ENCODE data around the gene NSDHL.

The NSDHL gene

DNA sequence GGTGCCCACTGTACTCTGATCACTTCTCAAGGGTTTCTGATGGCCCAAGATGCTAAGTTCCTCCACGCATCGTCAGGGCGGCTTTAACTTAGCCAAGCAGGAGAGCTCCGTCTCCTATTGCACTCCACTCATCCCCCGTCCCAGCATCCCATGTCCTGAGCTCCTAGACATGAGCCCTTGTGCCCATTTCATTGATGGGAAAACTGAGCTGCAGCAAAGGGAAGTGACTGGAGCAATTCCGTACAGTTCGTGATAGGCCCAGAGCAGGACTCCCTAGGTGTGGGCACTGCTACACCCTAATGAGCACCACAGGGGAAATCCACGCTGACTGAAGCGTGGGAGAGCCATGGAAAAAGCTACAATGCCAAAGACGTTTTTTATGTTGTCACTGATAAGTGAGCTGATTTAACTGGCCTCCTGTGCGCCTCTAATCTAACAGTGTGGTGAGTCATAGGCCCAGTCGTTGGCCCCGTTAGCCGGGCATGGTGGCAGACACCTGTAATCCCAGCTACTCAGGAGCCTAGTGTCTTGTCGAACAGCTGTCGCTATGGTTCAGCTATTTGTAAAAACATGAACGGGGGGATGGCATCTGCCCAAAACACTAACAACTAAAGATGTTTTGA lies 14.9 kb downstream of the NSDHL start:
- DNase-seq: no peak

GRCh38 chrX:152847281-152847680 lies 16.4 kb downstream of the NSDHL start:
- DNase-seq: no peak

DNA sequence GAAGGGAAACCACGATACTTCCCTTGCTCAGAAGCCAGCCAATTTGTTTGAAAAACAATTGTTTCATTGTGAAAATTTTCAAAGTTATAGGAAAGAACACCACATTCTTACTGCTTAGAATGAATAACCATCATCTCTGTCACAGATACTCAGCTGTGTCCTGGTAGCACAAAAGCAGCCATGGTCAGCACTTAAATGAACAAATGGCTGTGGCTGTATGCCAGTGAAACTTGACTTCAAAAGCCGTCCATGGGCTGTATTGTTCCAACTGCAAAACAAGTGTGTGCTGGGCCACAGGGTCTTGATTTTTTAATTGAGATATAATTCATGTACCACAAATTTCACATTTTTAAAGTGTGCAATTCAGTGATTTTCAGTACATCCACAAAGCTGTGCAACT lies 19.6 kb downstream of the NSDHL start:
- no peak for DNase-seq

- DNase-seq: no peak
These were observed 23.1 kb downstream of the NSDHL start for GRCh38 chrX:152853986-152854385.

DNA sequence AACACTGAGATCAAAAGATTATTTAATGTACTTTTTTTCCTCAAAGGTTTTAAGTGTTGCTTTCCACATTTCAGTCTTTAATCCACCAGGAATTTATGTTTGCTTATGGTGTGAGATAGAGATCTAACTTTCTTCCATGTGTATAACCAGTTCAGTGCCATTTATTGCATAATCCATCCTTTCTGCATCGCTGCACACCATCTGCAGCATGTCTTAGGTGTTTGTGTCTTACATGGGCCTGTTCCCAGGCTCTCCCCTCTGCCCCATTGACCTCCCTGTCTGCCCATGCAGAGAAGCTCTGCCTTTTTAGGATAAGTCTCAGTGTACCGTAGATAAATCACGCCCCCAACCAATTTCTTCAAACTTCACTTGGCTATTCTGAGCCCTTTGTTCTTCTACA lies 30.3 kb downstream of the NSDHL start:
- peak; percentile 7 for DNase-seq

- DNase-seq: no peak
These were observed 31.0 kb downstream of the NSDHL start for GRCh38 chrX:152861826-152862225.

DNA sequence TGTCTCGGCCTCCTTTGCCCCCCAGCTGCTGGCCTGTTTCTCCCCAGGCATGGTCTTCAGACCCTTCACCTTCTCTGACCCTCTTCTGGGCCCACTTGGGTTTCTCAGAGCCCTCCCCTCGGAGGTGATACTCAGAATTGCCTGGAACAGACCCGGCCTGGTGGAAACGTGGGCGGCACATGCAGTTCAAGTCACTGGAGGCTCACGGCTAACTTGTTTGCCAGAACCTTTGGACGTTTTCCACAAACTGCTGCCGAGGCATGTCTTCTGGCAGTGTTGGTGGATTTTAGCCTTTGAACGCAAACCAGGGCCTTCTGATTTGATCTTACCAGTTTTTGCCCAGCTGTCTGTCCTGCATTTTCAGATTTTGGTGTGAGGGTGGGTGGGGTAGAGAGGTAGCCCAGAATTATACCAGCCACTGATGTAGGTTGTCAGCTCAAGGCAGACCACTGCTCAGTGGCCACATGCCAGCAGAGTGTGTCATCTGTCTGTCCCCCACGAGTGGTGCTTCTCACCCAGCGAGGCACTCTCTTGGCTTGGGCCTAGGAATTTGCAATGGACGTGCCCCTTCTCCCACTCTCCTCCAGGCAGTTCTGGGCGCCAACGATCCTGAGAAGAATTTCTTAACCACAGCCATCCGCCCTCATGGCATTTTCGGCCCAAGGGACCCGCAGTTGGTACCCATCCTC lies 34.5 kb downstream of the NSDHL start:
- no peak for DNase-seq

- DNase-seq: no peak
These were observed 35.5 kb downstream of the NSDHL start for GRCh38 chrX:152866386-152866785.

- no peak for DNase-seq
These were observed 39.1 kb downstream of the NSDHL start for GRCh38 chrX:152869972-152870371.

- DNase-seq: no peak
These were observed 40.4 kb downstream of the NSDHL start for GRCh38 chrX:152871260-152871659.

- DNase-seq: no peak
These were observed 41.7 kb downstream of the NSDHL start for GRCh38 chrX:152872522-152872921.

DNA sequence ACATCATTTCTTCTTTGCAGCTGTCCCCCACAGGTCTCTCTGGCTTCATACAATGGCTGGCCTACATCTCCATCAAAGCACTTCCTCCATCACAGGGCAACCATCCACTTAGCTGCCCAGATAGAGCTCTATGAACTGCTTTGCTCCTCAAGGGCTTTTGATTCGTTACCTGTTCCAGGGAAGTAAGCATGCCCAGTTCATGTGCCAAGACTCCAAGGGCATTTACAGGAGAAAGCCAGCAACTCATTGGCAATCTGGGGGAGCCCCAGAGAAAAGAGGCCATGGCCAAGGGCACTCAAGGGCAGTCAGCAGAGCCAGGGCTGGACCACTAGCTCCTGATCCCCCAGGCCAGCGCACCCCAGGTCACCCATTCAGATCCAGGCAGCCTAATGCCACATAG lies 42.5 kb downstream of the NSDHL start:
- no peak for DNase-seq

DNA sequence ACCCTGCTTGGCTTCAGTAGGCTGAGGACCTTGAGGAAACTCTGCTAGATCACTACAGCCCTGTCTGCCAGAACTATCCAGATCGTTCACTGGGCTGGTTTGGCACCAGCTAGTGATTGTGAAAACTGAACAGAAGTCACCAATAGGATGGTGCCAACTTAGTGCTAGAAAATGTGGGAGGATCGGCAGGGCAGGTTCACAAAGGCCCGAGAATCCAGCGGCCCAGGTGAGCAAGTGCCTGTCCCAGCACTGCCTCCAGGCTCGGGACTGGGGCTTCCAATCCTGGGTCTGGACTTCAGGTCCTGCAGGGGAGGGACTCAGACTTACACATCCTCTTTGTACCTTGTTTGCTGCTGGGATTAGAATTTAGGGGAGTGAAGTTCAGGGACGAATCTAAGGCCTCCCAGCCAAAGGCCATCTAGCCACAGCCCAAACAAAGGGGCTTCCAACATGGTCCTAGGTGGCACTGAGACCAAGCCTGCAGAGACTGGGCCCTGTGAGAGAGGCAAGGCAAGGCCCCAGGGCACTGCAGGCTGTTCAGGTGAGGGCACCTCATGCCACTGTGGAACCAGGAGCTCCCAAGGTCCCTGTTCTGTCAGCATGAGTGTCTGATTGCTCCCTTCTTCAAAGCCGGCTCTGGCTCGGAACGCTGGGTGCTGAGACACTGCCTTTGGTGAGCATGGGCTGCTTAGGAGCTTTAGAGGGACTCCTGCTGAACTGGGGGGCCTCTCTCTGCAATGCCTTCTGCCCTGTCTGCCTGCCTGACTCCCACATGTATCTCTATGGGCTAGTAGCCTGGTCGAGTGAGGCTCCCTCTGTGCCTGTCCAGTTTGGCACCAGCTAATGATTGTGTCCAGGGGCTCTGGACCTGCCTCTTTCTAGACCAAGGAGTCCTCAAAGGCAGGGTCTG lies 46.3 kb downstream of the NSDHL start:
- no peak for DNase-seq

DNA sequence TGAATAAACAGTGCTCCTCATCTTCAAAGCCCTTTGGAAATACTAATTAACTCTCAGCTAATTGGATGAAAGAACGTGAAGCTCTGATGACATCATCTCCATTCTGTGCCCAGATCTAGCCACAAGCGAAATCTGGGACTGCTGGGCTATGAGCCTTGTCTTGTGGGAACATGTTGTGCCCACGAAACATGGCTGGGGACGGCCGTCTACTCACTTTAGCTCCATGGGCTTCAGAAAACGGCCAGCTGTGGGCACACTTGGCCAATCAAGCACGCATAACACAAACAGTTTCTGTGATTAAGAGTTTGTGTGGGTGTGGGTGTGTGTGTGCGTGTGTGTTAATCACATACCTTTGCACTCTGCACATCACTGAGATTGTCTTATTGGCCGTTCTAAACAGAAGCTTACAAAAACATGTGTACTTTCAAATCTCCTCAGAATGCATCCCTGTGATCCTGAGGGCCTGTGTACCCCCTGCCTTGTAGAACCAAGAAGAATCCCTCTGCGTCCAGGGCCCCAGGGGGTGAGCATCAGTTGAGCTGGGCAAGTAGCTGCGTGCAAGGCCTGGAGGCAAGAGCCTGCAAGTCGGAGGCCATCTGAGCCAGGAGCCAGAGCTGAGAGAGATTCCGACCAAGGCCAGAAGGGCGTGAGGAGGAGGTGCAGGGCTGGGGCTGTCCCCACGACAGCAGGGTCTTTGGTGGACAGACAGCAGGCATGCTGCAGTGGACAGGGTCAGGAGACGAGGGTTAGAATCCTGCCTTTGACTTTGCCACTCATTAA lies 48.3 kb downstream of the NSDHL start:
- no peak for DNase-seq

DNA sequence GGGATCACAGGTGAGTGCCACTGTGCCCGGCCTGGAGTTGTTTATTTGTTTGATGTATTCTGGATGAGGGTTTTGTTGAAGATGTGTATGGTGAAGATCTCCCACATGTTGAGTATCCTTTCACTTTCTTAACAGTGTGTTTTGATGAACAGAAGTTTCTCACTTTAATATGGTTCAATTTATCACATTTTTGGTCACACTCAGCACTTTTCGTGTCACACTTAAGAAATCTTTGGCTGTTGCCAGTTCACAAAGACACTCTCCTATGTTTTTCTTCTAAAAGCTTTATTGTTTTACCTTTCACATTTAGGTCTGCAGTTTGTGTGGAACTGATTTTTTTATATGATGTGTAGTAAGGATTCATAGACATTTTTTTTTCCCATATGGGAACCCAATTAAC lies 50.4 kb downstream of the NSDHL start:
- no peak for DNase-seq

- DNase-seq: no peak
These were observed 53.3 kb downstream of the NSDHL start for GRCh38 chrX:152884171-152884570.

DNA sequence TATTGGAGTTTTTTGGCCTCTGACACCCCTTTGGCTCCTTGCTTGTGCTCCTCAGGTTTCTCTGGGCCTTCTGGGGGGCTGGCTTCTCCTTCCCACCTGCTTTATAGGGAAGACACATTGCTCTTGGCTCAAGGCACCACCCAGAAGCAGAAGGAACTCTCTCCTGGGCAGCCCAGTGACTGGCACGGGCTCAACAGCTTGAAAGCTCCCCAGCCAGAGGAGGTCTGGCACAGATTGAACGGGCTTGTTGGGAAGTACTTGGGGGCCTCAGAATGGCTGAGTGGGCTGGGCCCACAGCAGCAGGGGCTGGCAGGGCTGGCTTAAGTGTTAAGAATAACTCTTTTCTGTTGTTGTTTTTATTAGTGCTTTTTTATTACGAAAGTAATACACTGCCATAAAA lies 55.9 kb downstream of the NSDHL start:
- no peak for DNase-seq

DNA sequence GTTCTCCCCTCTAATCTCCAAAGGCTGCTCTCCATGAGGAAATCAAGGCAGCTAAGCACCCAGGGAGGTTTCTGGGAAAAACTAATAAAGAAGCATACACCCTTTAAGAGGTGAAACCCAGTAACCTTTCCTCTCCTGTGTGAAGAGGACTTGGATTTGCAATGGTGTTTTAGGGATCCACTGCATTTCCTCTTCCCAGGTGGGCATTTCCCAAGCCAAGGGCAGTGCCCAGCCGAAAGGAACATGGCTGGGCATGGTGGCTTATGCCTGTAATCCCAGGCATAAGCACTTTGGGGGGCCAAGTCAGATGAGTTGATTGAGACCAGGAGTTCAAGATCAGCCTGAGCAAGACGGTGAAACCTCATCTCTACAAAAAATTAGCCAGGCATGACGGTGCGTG lies 61.6 kb downstream of the NSDHL start:
- DNase-seq: no peak

- no peak for DNase-seq
These were observed 62.4 kb downstream of the NSDHL start for GRCh38 chrX:152892999-152893891.

DNA sequence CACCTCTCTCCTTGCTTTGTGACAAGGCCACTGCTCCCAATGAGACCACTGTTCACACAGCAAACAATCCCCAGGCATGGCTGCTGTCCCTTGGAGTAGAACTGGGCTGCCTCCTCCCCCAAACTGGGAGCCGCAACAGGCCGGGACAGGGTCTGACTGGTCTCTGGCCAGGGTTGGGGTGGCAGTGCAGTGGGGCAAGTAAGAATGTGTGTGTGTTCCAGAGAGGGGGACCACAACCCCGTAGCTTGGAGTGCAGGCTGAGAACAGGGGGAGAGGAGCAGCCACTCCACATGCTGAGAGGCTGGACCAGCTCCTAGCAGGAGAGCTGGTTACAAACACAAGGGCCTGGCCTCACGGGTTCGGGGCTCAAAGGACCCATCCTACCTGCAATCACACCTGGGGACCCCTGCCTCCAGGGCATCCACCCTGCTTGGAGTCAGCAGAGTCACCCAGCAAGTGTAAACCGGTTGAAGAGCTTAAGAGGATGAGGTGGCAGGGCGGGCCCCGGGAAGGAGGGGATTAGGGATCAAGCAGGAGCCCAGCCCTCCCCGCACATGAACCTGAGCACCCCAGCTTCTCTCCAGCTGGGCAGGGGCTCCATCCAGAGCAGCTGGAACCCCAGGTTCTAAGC lies 63.2 kb downstream of the NSDHL start:
- DNase-seq: no peak

DNA sequence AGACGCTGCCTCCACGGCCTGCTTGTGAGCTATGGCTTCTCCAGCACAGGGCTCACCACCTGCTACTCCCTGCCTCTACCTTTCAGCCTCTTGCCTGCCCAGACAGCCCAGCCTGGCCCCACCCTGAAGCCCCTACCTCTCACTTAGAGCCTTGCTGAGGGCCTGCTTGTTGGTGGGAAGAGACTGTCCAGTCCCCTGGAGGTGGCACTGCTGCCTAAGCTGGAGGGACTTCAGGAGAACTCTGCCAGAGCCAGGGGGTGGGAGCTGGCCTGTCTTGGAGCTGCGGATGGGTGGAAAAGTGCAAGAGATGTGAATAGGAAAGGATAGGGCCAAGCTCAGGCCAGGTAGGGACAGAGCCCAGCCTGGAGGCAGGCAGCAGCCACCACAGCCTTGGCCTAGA lies 64.3 kb downstream of the NSDHL start:
- no peak for DNase-seq

Data from DMS79 treated with DMSO at 0.1 percent for 48 hours (cell line).